Myocyte (in vitro differentiated cells): Measurements from ENCODE around the gene ATP2B3. TPM values are rescaled to one million over a fixed set of nuclear protein-coding genes. Genes with fewer than 3 reads are reported as not detected.
A peak's percentile ranks its signal among the peaks of the same experiment; 100 is the strongest.

Experiments
- DNase-seq: peaks from one replicate; pipeline ENCODE4 v3.0.0-alpha.2; 2012; ENCODE audit warnings: low read depth
- total RNA-seq: library from RNA; depleted of rRNA; stranded (reverse); fragments of >200 nt; gene quantifications from 2 replicates; pipeline ENCODE4 v1.2.3, GENCODE V29; 2014

The ATP2B3 gene
- total RNA-seq, 1 donor from 2014 or later = 0.40 TPM

DNA sequence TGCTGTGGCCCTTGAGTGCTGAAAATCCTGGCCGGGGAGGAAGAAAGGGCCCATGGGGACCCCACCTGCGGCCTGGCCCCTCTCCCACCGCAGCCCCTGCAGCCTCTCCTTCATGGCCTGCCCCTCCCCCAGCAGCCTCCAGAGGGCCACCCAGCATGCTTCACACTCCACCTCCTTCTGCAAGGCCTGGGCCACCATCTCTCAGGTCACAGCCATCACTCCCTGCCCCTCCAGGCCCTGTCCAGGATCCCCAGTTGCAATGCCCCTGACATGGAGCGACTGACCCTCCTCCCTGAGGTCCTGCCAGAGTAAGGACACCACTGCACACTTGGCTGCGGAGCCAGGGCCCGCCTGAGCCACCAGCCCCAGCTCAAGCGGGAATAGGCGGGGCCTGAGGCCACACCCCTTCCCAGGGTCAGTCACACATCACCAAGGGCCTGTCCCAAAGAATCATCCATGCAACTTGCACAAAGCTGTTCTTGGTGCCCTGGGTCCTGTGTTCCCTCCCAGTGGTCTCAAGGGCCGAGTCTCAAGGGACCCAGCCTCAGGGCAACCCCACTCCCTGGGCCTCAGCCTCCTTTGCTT, 48.6 kb downstream of the ATP2B3 start:
- no peak for DNase-seq

DNA sequence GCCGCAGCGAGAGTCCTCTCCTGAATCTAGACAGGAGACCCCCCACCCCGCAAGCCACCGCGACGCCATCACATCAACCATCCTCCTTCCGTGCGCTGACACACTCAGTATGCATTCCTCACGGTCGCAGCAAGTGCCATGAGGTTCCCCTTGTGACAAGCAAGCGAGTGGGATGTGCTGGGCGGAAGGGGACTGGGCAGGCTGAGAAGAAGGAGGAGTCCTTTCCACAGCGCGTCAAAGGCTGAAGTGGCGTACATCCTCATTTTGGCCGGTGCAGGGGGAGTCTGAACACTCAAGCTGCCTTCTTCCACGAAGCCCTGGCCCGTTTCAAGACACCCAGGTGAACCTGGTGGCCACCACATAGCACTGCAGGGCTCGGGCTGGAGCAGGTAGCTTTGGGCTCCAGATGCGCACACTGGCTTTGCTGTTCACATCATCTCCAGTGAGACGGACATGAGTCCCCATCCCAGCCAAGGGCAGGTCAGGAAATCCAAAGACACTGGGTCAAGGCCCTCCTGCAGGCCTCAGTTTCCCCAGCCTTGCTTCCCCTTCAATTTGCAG, 51.1 kb downstream of the ATP2B3 start:
- DNase-seq = no peak

DNA sequence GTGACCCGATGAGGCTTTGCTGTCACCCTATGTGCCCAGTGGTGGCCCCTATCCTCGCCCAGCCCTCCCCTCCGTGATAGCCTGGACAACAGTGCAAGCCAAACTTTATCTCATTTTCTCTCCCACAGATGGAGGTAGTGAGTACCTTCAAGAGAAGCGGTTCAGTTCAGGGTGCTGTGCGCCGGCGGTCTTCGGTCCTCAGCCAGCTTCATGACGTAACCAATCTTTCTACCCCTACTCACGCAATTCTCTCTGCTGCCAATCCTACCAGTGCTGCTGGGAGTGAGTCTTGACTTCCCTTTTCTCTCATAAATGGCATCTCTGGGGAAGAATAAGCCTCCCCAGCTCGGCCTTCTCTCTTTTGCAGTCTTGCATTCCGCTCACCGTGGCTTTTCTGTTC, 52.0 kb downstream of the ATP2B3 start:
- DNase-seq = no peak

DNA sequence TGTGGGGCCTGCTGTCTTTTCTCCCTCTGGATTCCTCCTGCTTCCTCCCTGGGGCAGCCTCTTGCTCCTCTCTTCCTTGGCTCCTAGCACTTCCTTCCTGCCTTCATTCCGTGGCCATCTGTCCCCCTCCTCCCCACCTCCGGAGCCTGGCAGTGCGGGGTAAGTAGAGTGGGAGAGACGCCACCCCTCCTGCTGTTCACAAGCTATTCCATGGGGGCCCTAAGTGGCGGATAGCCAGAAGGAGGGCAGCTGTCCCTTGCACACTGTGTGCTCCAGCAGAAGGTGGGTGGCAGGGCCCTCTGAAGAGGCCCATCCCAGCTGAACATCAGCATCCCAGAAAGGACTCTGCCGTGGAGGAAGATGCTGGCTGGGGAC, 54.1 kb downstream of the ATP2B3 start:
- no peak for DNase-seq

DNA sequence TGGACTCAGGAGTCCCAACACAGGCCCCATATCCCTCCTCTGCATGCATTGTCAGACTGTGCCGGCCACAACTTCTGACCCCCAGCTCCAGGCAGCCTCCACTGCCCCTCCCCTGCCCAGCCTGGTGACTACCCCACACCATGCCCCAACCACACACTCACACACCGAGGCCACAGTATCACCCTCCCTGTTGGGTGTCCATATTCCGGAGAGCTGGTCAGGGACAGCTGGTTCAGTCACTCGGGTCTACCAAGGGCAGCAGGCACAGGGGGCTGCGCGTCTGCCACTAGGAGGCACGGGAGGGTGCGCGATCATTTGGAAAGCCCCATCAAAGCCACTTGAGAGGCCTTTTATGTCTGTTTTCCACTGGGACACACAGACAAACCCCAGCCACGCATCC, 55.2 kb downstream of the ATP2B3 start:
- peak; percentile 64 for DNase-seq

DNA sequence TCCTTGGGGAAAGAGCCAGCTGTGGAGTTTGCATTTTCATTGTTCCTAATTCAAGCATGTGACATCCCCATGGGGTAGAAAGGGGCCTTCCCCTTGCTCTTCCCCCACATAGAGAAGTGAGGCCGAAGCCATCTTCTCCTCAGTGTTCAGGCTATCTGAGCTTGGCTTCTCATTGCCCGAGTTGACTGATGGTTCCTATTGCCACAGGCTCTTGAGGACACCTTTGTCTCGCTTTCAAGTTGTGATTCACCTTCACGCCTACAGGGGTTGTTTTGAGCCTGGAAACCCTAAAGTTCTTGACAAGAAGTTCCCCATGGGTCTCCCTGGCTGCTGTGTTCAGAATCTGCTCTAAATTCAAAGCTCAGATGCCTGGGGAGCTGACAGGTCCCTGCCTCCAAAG, 56.5 kb downstream of the ATP2B3 start:
- no peak for DNase-seq

DNA sequence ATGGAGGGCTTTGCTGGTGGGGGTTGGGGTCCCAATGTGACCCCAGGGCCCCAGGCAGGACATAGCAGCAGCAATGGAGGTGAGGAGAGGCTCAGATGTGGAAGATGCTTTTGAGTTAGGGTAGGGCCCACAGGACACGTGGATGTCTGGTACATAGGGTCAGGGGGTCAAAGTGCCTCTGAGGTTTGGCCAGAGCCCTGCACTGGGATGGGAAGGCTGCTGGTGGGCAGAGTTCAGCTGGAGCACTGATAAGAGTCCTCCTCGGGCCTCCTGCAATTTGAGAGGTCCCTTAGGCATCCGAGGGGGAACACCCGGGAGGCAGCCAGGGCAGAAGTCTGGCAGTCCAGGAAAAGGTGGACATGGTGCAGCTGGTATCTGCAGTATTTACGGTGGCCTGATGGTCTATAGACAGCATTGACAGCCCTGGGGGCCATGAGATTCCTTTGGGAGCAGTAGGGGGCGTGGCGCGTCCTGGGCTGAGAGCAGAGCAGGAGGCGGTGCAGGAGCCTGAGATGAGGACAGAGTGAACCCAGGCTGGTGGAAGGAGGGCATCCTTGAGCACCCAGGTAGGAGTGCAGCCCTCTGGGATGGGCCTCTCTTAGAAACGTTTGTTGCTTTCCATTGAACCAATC, 58.9 kb downstream of the ATP2B3 start:
- no peak for DNase-seq

DNA sequence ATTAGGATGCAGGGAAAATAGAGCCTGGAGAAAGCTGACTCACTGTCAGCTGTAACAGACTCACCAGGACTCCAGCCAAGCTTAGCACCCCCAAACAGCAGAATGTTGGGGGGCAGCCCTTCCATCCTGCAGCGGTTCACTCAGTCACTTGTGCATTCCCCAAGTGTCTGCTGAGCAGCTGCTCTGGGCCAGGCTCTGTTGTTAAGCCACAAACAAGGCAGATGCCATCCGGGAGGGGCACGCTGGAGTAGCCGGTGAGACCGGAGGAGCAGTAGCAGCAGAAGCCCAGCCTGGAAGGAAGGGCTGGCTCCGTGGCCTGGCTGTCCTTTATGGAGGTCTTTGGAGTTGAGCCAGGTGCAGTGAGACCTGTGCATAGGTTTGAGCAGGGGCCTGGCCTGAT, 59.5 kb downstream of the ATP2B3 start:
- DNase-seq = peak; percentile 83

DNA sequence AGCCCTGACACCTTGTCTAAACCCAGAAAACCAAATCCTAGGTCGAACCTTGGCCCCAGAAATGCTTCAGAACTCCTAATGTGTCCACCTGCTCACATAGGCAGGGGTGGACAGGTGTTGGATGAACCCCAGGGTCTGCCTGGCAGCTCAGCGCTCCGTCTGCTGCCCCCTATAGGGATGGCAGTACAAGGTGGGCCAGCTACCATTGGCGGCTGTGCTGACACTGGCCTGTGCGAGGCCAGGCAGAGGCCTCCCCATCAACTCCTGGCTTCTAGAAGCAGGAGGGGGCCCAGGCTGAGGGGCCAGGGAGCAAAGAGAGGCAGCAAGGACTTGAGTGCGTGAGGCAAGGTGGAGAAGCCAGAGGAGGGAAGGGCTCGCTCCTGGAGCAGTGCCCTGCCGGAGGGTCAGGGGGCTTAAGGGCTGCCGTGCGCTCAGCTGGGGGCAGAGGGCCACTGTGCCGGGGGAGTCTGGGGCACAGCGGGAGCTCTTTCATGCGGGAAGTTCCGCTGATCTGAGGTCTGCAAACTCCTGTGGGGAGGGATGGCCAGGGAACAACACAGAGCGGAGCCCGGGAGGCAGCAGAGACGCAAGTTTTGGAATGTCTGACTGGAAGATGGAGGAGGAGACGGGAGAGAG, 60.9 kb downstream of the ATP2B3 start:
- DNase-seq = no peak

DNA sequence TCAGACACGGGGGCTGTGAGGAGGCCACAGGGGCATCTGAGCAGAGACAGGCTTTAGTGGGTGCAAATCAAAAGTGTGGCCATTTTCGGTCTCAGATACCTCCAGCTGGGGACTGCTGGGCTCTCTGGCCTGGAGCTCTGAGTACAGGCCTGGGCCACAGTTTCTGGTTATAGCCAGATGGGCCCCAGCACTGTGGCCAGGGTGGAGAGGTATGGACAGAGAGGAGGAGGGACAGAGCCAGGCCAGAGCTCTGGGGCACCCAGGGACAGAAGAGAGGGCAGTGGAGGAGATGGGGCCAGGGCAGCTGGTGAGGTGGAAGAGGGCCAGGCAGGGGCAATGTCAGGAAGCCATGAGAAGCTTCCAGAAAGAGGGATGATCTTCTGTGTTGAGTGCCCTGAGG, 61.4 kb downstream of the ATP2B3 start:
- no peak for DNase-seq

DNA sequence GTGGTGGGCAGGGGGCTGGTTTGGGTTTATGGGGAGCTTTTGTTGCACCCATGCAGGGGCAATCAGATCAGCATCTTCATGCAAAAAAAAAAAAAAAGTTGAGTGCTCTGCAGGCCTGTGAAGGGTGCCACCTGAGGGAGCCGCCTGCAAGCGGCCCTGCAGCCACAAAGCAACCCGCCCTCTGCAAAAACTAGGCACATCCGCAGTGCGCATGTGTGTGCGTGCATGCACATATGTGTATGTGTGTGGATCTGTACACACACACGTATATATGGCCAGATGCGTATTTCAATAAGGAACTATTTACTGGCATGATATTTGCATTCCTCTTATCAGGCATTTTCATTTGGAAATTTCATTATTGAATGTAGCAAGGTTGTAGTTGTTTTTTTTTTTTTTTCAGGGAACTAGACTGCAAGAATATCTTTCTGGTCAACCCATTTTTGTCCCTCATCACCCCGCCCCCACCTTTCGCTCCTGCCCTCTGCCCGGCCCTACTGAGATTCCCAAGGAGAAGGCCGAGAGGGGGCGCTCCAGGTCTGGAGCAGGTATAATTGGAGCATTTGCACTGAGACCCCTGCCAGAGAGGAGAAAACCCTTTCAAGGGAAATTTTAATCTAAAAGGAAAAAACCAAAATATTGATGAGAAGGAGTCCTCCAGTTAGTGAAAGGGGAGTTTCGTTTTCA, 63.4 kb downstream of the ATP2B3 start:
- no peak for DNase-seq

DNA sequence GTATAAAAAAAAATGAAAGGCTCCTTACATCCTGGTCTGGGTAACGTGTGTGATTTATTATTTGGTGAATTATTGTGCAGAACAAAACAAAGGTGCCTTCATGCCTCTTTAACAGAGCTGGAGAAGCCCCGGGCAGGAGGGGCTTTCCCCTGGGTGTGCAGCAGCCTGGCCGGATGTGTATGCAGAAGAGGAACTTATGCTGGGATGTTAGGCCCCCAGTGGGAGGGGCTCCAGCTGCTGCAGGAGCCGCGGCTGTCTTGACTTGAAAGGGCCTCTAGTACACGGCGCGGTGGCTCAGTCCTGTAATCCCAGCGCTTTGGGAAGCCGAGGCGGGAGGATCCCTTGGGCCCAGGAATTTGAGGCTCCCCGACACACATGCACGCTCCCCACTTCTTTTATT, 65.5 kb downstream of the ATP2B3 start:
- no peak for DNase-seq

DNA sequence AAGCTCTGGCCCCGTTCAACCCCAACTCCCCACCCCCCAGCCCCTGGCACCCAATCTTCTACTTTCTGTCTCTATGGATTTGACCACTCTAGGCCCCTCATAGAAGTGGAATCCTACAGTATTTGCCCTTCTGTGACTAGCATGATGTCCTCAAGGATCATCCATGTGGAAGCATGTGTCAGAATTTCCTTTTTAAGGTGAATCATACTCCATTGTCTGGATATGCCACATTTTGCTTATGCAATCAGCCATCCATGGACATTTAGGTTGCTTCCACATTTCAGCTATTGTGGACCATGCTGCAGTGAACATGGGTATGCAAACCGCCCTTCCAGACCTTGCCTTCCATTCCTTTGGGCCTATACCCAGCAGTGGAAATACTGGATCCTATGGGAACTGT, 66.0 kb downstream of the ATP2B3 start:
- no peak for DNase-seq

DNA sequence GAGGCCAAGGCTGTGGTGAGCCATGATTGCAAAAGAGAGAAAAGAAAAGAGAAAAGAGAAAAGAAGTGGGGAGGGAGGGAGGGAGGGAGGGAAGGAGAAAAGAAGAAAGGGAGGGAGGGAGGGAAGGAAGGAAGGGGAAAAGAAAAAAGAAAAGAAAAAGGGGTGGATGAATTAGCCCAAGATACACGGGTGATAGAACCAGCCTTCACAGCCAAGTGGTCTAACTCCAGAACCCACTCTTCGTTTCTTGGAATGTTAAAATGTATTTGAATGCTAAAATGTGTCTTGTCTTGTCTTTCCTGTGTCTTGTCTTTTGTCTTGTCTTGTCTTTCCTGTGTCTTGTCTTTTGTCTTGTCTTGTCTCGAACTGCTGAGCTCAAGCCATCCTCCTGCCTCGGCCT, 68.4 kb downstream of the ATP2B3 start:
- DNase-seq = no peak

DNA sequence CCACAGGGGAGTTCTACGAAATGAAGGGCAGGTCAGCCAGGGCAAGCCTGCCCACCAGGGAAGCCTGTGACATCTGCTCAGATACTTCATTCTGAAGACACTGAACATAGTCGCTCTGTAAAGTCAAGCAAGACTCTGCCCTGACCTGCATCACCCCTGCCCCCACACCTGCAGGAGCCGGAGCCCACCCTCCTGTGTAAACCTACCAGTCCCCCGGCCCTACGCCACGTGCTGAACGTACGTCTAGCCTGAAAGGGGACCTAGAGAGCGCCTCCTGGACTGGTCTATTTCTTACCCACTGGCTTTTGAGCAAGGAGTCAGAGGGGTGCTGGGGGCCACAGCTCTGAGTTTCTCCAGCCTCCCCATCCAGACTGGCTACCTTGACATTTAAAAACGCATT, 69.9 kb downstream of the ATP2B3 start:
- no peak for DNase-seq

DNA sequence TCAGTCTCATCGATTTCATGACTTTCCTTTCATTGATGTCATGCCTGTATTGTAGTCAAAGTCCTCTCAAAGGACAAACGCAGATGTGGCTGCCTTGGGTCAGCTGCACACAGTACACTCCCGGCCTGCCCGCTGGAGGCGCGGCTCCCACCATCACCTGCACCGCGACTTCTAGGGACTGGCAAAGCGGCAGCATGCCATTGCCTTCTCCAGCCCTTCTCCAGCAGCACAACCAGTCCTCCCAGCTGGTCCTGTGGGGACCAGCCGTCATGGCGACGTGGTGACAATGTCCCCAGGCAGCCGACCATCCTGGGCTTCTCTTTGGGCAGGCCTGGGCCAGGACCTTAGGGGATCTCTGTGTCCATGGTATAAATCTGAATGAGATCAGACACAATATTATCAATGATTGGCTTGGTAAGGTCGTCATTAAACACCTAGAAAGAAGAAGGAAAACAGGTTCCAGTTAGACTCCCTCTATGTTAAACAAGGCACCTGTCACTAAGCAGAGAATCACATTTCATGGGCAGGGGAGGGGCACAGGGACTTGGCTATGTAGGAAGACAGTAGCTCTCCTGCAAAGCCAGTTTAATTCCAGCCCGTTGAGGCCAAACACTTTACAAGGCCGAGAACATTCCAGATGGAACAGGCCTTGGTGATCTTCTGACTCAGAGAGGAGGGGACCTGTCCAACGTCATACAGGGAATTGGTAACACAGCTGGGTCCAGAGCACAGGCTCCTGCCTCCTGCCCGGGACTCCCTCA, 70.8 kb downstream of the ATP2B3 start:
- no peak for DNase-seq

DNA sequence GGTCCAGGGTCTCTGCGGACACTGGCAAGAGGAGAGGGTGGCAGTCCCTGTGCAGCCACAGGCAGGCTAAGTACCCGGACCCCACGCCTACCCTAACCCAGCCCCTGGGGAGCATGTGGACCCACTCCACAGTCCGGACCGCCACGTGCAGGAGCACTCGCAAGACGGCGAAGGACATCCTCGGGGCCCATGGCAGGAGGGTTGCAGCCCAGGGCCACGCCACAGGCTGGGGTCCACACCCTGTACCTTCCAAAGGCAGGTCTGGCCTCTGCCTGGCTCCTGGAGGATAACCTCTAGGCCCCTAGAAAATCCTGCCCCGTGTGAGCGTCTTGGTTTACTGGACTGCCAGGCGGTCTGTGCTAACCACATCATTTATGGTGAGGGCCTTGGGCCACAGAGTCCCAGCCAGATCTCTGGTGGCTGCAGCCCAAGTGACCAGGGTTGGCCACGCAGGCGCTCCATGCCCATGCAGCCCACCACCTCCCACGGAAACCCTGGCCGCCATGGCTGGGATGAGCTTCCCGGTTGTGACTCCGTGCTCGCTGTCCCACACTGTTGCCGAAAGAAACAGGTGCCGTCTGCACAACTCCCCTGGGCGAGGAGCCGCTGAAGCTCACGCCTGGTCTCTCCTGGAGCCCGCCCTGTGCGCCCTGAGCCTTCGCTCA, 71.5 kb downstream of the ATP2B3 start:
- DNase-seq = no peak

DNA sequence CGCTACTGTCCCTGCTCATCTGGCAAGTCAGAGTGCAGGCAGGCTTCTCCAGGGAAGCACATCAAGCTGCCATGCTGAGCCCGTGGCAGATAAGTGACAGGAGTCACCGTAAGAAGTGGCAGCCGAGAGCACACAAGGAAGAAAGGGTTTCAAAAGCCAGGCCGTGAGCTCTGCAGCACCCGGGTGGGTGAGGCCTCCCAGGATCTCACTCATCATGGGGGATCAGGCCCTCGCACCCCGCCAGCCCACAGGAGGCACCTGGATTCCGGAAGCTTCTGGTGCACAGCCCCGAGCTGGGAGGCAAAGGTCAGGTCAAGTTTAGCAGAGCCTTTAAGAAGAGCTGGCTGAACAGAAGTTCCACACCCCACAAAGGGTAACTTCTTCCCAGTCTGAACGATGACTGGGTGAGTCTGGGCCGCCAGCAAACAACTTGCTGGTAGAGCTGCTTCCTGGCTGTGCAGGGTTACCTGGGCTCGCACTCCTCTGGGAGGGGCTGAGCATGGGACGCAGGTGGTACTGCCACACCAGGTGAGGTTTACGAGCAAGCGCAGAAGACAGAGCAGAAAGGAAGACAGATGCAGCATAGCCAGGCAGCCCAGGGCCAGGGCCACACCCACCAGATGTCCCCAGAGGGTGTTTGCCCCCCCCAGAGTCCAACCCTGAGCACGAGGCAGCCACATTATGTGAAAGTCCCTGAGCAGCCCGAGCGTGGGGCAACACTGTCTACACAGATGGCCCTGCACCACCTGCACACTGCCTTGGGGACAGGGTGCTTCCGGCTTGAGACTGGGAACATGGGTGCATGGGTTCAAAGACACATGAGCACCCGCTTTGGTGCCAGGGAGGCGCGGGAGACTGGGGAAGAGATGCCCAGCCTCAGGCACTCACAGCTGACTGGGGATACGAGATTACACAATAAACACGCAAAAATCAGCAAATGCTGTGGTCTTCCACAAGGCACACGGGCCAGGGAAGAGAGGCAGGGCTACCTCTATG, 73.8 kb downstream of the ATP2B3 start:
- no peak for DNase-seq

DNA sequence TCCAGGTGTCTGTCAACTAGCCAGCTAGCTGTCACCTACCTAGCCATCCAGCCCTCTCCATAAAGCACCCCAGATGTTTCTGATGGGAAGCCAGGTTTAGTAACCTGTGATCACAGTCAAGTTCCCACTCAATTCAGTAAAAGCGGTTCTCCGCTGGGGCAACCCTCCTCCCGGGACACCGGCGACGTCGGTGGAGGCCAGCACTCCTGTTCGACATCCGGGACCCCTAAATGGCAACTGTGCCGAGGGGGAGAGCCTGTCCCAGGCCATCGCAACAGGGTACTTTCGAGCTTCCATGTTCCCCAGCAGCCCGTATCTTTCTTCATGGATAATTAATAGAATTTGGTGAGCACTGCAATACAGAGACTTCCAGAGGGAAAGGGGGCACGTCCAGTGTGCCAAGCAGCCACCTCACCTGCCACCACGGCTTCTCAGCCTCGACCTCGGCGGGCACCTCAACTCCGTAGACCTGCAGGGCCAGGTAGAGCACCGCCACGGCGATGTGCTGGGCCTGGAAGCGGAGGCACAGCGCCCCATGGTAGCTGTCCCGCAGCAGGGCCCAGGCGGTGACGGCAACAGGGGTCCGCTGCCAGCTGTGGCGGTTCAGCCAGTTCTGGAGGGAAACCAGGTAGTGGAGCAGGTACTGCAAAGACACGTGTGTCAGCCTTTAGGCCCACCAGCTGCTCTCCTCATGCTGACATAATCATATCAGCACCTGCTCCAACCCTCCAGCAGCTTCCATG, 74.8 kb downstream of the ATP2B3 start:
- DNase-seq = no peak
